ENCODE measurements around the gene TAF7. TPM values are rescaled to one million over a fixed set of nuclear protein-coding genes. Genes with fewer than 3 reads are reported as not detected.
A peak's percentile ranks its signal among the peaks of the same experiment; 100 is the strongest.
"Not testable (repeated sequence)": the region's sequence is repeated elsewhere in the genome, so short reads cannot be mapped to it uniquely, and the experiment has no call there.

Gene TAF7
- total and polyA plus RNA-seq, 2 donors (not counting 1 experiment from before 2014, with no cell fraction given): 73.0 to 107 TPM

DNA sequence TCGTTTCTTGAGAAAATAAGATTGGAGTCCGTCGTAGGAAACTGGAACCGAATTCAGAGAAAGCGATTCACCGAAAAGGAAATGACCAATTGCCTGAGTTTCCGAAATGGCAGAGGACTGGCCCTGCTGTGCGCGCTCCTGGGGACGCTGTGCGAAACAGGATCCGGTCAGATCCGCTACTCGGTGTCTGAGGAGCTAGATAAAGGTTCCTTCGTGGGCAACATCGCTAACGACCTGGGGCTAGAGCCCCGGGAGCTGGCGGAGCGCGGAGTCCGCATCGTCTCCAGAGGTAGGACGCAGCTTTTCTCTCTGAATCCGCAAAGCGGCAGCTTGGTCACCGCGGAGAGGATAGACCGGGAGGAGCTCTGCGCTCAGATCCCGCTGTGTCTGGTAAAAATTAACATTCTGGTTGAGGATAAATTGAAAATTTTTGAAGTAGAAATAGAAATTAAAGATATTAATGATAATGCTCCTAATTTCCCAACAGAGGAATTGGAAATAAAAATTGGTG, 23.4 kb upstream of the TAF7 start:
- no peak for DNase-seq (ENCODE audit: low read depth in 2 of 2)
- Histone ChIP-seq H3K79me2 (ENCODE audit: control insufficient read depth, insufficient read depth, low read length) (no peaks in the 10 kb centered on the region), H3K27me3 (ENCODE audit: control insufficient read depth, insufficient read depth, low read length) (peaks cover 11% of the 10 kb centered on the region), H3K27ac (ENCODE audit: insufficient read depth, low read length) (no peak overlapping the region), H3K4me1 (ENCODE audit: control insufficient read depth, extremely low read depth, insufficient read depth, low read length) (no peaks in the 10 kb centered on the region), H3K4me3 (replicated peaks in 1 of 4; ENCODE audit: control extremely low read depth in 1 of 4, insufficient read depth in 1 of 4, low read depth in 3 of 4, low read length in 4 of 4) (peak overlapping the region in 2 of 4 experiments; percentile 44 to 54), H2AFZ (ENCODE audit: low read length) (no peak overlapping the region), H3K9ac (ENCODE audit: insufficient read depth, low read length) (no peak overlapping the region), H3K9me3 (ENCODE audit: control insufficient read depth, insufficient read depth, low read depth, low read length) (peaks cover 2% of the 10 kb centered on the region), H4K20me1 (ENCODE audit: control insufficient read depth, extremely low read depth, insufficient read depth, low read length) (no peaks in the 10 kb centered on the region), H3K36me3 (ENCODE audit: control insufficient read depth, insufficient read depth, low read length) (no peaks in the 10 kb centered on the region), H3K4me2 (ENCODE audit: extremely low read depth, insufficient read depth, low read length) (no peak overlapping the region)
- TF ChIP-seq, protein P1, sequence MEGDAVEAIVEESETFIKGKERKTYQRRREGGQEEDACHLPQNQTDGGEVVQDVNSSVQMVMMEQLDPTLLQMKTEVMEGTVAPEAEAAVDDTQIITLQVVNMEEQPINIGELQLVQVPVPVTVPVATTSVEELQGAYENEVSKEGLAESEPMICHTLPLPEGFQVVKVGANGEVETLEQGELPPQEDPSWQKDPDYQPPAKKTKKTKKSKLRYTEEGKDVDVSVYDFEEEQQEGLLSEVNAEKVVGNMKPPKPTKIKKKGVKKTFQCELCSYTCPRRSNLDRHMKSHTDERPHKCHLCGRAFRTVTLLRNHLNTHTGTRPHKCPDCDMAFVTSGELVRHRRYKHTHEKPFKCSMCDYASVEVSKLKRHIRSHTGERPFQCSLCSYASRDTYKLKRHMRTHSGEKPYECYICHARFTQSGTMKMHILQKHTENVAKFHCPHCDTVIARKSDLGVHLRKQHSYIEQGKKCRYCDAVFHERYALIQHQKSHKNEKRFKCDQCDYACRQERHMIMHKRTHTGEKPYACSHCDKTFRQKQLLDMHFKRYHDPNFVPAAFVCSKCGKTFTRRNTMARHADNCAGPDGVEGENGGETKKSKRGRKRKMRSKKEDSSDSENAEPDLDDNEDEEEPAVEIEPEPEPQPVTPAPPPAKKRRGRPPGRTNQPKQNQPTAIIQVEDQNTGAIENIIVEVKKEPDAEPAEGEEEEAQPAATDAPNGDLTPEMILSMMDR (conservative IDR thresholded peaks at IDR 0.05 in 1 of 2, IDR thresholded peaks at IDR 0.05 in 1 of 2; ENCODE audit: low read depth in 1 of 2, low read length in 2 of 2): no peak
- TF ChIP-seq EZH2 (IDR thresholded peaks at IDR 0.05; ENCODE audit: low read length, missing control alignments): no peak

DNA sequence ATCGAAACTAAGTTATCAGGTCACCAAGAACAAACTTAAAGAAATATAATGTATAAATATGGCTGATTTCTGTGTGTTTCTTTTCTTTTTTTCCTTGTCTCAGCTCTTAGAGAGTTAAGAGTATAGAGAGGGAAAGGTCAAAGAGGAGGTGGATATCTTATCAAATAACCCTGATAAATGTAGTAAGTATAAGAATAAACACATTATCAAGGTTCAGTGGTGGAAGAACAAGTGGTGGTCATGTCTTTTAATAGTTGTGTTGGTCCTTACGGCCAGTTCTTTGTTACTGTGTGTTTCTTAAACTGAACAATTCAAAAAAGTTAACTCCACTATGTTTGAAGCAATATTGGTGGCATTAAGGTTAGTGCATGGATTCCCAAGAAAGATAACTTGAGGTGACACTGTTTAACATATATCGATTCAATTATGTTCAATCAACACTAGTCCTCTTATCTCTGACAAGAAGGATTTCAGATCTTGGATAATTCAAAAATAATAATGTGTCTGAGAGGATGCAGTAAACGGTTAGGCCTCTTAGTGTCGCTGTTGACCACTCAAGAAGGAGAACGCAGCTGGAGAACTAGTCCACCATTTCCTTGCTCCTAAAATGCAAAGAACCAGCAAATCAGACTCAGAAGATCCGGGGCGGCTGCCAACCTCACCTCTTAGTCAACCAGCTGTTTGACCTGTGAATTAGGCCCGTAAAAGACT, 22.8 kb upstream of the TAF7 start, which contains the start of gene PCDHGA3:
TSS of gene PCDHGA3 (plus strand) at position 588 of the 711 bp plus-strand sequence. CDS start 205 bp downstream, outside the sequence.
- H3K4me2 ChIP-seq (ENCODE audit: extremely low read depth, insufficient read depth, low read length): no peak within 1 kb of the TSS
- peaks cover 11% of the 10 kb centered on the region for H3K27me3 ChIP-seq (ENCODE audit: control insufficient read depth, insufficient read depth, low read length)
- TF ChIP-seq, protein P1 (conservative IDR thresholded peaks at IDR 0.05 in 1 of 2, IDR thresholded peaks at IDR 0.05 in 1 of 2; ENCODE audit: low read depth in 1 of 2, low read length in 2 of 2): peak; percentile 38 to 54
- TF ChIP-seq EZH2 (IDR thresholded peaks at IDR 0.05; ENCODE audit: low read length, missing control alignments): no peak
- peak; percentile 65 to 73 for DNase-seq (ENCODE audit: low read depth in 2 of 2)
- H3K27ac ChIP-seq (ENCODE audit: insufficient read depth, low read length): no peak within 1 kb of the TSS
- no peaks in the 10 kb centered on the region for H3K79me2 ChIP-seq (ENCODE audit: control insufficient read depth, insufficient read depth, low read length)
- H3K4me1 ChIP-seq (ENCODE audit: control insufficient read depth, extremely low read depth, insufficient read depth, low read length): no peaks in the 10 kb centered on the region
- H3K9me3 ChIP-seq (ENCODE audit: control insufficient read depth, insufficient read depth, low read depth, low read length): peaks cover 2% of the 10 kb centered on the region
- H3K9ac ChIP-seq (ENCODE audit: insufficient read depth, low read length): no peak within 1 kb of the TSS
- H2AFZ ChIP-seq (ENCODE audit: low read length): no peak within 1 kb of the TSS
- no peaks in the 10 kb centered on the region for H4K20me1 ChIP-seq (ENCODE audit: control insufficient read depth, extremely low read depth, insufficient read depth, low read length)
- no peaks in the 10 kb centered on the region for H3K36me3 ChIP-seq (ENCODE audit: control insufficient read depth, insufficient read depth, low read length)
- H3K4me3 ChIP-seq (replicated peaks in 1 of 4; ENCODE audit: control extremely low read depth in 1 of 4, insufficient read depth in 1 of 4, low read depth in 3 of 4, low read length in 4 of 4): peak within 1 kb of the TSS in 2 of 4 experiments; percentile 44 to 54

DNA sequence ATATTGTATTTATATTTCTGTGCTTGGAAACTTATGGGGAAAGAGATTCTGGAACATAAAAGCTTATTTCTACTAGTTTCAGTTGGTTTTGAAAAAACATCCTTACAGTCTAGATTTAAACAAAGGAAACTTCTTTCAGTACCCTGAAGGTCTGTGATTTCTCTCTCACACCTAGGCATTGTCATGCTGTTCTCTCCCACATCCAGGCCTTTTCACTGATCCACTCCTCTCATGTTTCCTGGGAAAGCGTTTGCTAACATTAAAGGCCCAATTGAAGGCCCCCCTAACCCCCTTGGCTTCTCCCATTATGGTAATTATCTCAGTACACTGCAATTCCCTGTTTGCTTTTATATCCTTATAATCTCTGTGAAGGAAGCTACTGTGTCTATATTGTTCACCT, 22.2 kb upstream of the TAF7 start:
- no peak for TF ChIP-seq EZH2 (IDR thresholded peaks at IDR 0.05; ENCODE audit: low read length, missing control alignments)
- TF ChIP-seq, protein P1 (conservative IDR thresholded peaks at IDR 0.05 in 1 of 2, IDR thresholded peaks at IDR 0.05 in 1 of 2; ENCODE audit: low read depth in 1 of 2, low read length in 2 of 2): no peak
- Histone ChIP-seq H4K20me1 (ENCODE audit: control insufficient read depth, extremely low read depth, insufficient read depth, low read length) (no peaks in the 10 kb centered on the region), H3K79me2 (ENCODE audit: control insufficient read depth, insufficient read depth, low read length) (no peaks in the 10 kb centered on the region), H3K4me1 (ENCODE audit: control insufficient read depth, extremely low read depth, insufficient read depth, low read length) (no peaks in the 10 kb centered on the region), H3K36me3 (ENCODE audit: control insufficient read depth, insufficient read depth, low read length) (no peaks in the 10 kb centered on the region), H3K27ac (ENCODE audit: insufficient read depth, low read length) (no peak overlapping the region), H3K9me3 (ENCODE audit: control insufficient read depth, insufficient read depth, low read depth, low read length) (peaks cover 2% of the 10 kb centered on the region), H3K4me3 (replicated peaks in 1 of 4; ENCODE audit: control extremely low read depth in 1 of 4, insufficient read depth in 1 of 4, low read depth in 3 of 4, low read length in 4 of 4) (no peak overlapping the region), H3K9ac (ENCODE audit: insufficient read depth, low read length) (no peak overlapping the region), H3K27me3 (ENCODE audit: control insufficient read depth, insufficient read depth, low read length) (peaks cover 11% of the 10 kb centered on the region), H3K4me2 (ENCODE audit: extremely low read depth, insufficient read depth, low read length) (no peak overlapping the region), H2AFZ (ENCODE audit: low read length) (no peak overlapping the region)
- no peak for DNase-seq (ENCODE audit: low read depth in 2 of 2)

DNA sequence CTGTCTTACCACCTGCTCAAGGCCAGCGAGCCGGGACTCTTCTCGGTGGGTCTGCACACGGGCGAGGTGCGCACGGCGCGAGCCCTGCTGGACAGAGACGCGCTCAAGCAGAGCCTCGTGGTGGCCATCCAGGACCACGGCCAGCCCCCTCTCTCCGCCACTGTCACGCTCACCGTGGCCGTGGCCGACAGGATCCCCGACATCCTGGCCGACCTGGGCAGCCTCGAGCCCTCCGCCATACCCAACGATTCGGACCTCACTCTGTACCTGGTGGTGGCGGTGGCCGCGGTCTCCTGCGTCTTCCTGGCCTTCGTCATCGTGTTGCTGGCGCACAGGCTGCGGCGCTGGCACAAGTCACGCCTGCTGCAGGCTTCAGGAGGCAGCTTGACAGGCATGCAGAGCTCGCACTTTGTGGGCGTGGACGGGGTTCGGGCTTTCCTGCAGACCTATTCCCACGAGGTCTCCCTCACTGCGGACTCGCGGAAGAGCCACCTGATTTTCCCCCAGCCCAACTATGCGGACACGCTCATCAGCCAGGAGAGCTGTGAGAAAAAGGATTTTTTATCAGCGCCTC, 20.3 kb upstream of the TAF7 start:
- H2AFZ ChIP-seq (ENCODE audit: low read length); H4K20me1 ChIP-seq (ENCODE audit: control insufficient read depth, extremely low read depth, insufficient read depth, low read length); H3K9me3 ChIP-seq (ENCODE audit: control insufficient read depth, insufficient read depth, low read depth, low read length); H3K27ac ChIP-seq (ENCODE audit: insufficient read depth, low read length); H3K4me1 ChIP-seq (ENCODE audit: control insufficient read depth, extremely low read depth, insufficient read depth, low read length); H3K36me3 ChIP-seq (ENCODE audit: control insufficient read depth, insufficient read depth, low read length); H3K4me3 ChIP-seq (replicated peaks in 1 of 4; ENCODE audit: control extremely low read depth in 1 of 4, insufficient read depth in 1 of 4, low read depth in 3 of 4, low read length in 4 of 4); DNase-seq (ENCODE audit: low read depth in 2 of 2); H3K4me2 ChIP-seq (ENCODE audit: extremely low read depth, insufficient read depth, low read length); H3K79me2 ChIP-seq (ENCODE audit: control insufficient read depth, insufficient read depth, low read length); H3K9ac ChIP-seq (ENCODE audit: insufficient read depth, low read length): not testable (repeated sequence)
- H3K27me3 ChIP-seq (ENCODE audit: control insufficient read depth, insufficient read depth, low read length): peaks cover 11% of the 10 kb centered on the region

Data from fibroblast of lung (primary cell).